ENCODE data around the gene AADACL3. TPM values are rescaled to one million over a fixed set of nuclear protein-coding genes. Genes with fewer than 3 reads are reported as not detected.

The AADACL3 gene
- total and polyA plus RNA-seq, 7 donors = not detected

GRCh38 chr1:12677565-12677964 is 38.3 kb upstream of the AADACL3 start:
- no peaks in the 10 kb centered on the region for H3K27me3 ChIP-seq
- no peak overlapping the region for H3K4me3 ChIP-seq
- no peak overlapping the region for H3K27ac ChIP-seq
- intact Hi-C loops (cut with DNase I) = no loop called here
- no peaks in the 10 kb centered on the region for H3K4me1 ChIP-seq
- WGBS, 2 donors = 82 to 92% methylated on average over 1 of the region's 1 CpG
- H3K36me3 ChIP-seq = no peaks in the 10 kb centered on the region
- peaks cover 0 to 2% (median 0%) of the 10 kb centered on the region in 4 donors for H3K9me3 ChIP-seq
- no peak for DNase-seq
- TF ChIP-seq POLR2AphosphoS5 (IDR thresholded peaks at IDR 0.05) = no peak
- TF ChIP-seq, protein P1, sequence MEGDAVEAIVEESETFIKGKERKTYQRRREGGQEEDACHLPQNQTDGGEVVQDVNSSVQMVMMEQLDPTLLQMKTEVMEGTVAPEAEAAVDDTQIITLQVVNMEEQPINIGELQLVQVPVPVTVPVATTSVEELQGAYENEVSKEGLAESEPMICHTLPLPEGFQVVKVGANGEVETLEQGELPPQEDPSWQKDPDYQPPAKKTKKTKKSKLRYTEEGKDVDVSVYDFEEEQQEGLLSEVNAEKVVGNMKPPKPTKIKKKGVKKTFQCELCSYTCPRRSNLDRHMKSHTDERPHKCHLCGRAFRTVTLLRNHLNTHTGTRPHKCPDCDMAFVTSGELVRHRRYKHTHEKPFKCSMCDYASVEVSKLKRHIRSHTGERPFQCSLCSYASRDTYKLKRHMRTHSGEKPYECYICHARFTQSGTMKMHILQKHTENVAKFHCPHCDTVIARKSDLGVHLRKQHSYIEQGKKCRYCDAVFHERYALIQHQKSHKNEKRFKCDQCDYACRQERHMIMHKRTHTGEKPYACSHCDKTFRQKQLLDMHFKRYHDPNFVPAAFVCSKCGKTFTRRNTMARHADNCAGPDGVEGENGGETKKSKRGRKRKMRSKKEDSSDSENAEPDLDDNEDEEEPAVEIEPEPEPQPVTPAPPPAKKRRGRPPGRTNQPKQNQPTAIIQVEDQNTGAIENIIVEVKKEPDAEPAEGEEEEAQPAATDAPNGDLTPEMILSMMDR (IDR thresholded peaks at IDR 0.05) = no peak
- TF ChIP-seq POLR2A (IDR thresholded peaks at IDR 0.05) = no peak
- no peak for TF ChIP-seq EP300 (IDR thresholded peaks at IDR 0.05)

- intact Hi-C loops (cut with DNase I) = no loop called here
- 46 to 58% methylated on average over 2 of the region's 2 CpGs for WGBS, 2 donors
- no peaks in the 10 kb centered on the region for H3K27me3 ChIP-seq
- H3K9me3 ChIP-seq = peaks cover 0 to 2% (median 0%) of the 10 kb centered on the region in 4 donors
- TF ChIP-seq POLR2AphosphoS5 (IDR thresholded peaks at IDR 0.05) (no peak), POLR2A (IDR thresholded peaks at IDR 0.05) (no peak), EP300 (IDR thresholded peaks at IDR 0.05) (no peak)
- TF ChIP-seq, protein P1 (IDR thresholded peaks at IDR 0.05) = no peak
- no peaks in the 10 kb centered on the region for H3K36me3 ChIP-seq
- DNase-seq = no peak
- no peaks in the 10 kb centered on the region for H3K4me1 ChIP-seq
- no peak overlapping the region for H3K4me3 ChIP-seq
- no peak overlapping the region for H3K27ac ChIP-seq
These were observed 37.6 kb upstream of the AADACL3 start for GRCh38 chr1:12678350-12678749.

DNA sequence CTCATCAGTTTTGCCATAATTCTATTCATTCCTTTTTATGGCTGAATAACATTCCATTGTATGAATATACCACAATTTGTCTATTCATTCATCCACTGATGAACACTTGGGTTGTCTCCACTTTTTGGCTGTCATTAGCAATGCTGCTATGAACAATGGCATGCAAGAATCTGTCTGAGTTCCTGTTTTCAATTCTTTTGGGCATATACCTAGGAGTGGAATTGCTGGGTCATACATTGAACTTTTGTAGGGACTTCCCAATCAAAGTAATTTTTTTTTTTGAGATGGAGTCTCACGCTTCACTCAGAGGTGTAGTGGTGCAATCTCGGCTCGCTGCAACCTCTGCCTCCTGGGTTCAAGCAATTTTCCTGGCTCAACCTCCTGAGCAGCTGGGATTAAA is 37.1 kb upstream of the AADACL3 start:
- intact Hi-C loops (cut with DNase I) = no loop called here
- H3K4me3 ChIP-seq = no peak overlapping the region
- 92 to 96% methylated on average over 3 of the region's 3 CpGs for WGBS, 2 donors

GRCh38 chr1:12690156-12690555 is 25.8 kb upstream of the AADACL3 start:
- H3K27ac ChIP-seq = no peak overlapping the region
- WGBS, 2 donors = 12 to 59% methylated on average over 2 of the region's 2 CpGs

More for the DNA sequence above, 37.1 kb upstream of the AADACL3 start:
- H3K36me3 ChIP-seq = no peaks in the 10 kb centered on the region
- no peak for DNase-seq
- no peak overlapping the region for H3K27ac ChIP-seq
- TF ChIP-seq POLR2A (IDR thresholded peaks at IDR 0.05) (no peak), POLR2AphosphoS5 (IDR thresholded peaks at IDR 0.05) (no peak), EP300 (IDR thresholded peaks at IDR 0.05) (no peak)
- TF ChIP-seq, protein P1 (IDR thresholded peaks at IDR 0.05) = no peak
- no peaks in the 10 kb centered on the region for H3K27me3 ChIP-seq
- H3K4me1 ChIP-seq = no peaks in the 10 kb centered on the region
- H3K9me3 ChIP-seq = peaks cover 0 to 2% (median 0%) of the 10 kb centered on the region in 4 donors

GRCh38 chr1:12692967-12693782 is 22.7 kb upstream of the AADACL3 start:
- Histone ChIP-seq H3K27ac (no peak overlapping the region), H3K4me1 (no peaks in the 10 kb centered on the region), H3K36me3 (no peaks in the 10 kb centered on the region), H3K9me3 (no peaks in the 10 kb centered on the region), H3K4me3 (no peak overlapping the region), H3K27me3 (no peaks in the 10 kb centered on the region)
- DNase-seq = no peak
- WGBS, 2 donors = 76 to 86% methylated on average over 10 of the region's 10 CpGs
- no peak for TF ChIP-seq POLR2A (IDR thresholded peaks at IDR 0.05)
- TF ChIP-seq EP300 (IDR thresholded peaks at IDR 0.05) = no peak
- no peak for TF ChIP-seq POLR2AphosphoS5 (IDR thresholded peaks at IDR 0.05)
- TF ChIP-seq, protein P1 (IDR thresholded peaks at IDR 0.05) = no peak
- intact Hi-C loops (cut with DNase I) = no loop called here

More at GRCh38 chr1:12690156-12690555, 25.8 kb upstream of the AADACL3 start:
- Histone ChIP-seq H3K4me1 (no peaks in the 10 kb centered on the region), H3K9me3 (no peaks in the 10 kb centered on the region), H3K36me3 (no peaks in the 10 kb centered on the region), H3K27me3 (no peaks in the 10 kb centered on the region), H3K4me3 (no peak overlapping the region)
- intact Hi-C loops (cut with DNase I) = no loop called here
- no peak for DNase-seq
- TF ChIP-seq EP300 (IDR thresholded peaks at IDR 0.05) (no peak), POLR2AphosphoS5 (IDR thresholded peaks at IDR 0.05) (no peak), POLR2A (IDR thresholded peaks at IDR 0.05) (no peak)
